Measurements from ENCODE around the gene AP3D1. TPM values are rescaled to one million over a fixed set of nuclear protein-coding genes. Genes with fewer than 3 reads are reported as not detected.

AP3D1 gene
- total and polyA plus RNA-seq, 11 donors = 63.1 to 124 (median 103) TPM

- peak overlapping the region in 2 of 12 donors; percentile 12 to 97 for H3K27ac ChIP-seq
- H3K36me3 ChIP-seq = peaks cover 0 to 47% (median 37%) of the 10 kb centered on the region in 9 donors
- H3K27me3 ChIP-seq = no peaks in the 10 kb centered on the region
- peak in 1 of 5 donors; percentile 45 for DNase-seq
- intact Hi-C loops (cut with DNase I) = loop anchor here in 3 of 10 donors (2.0 to 5.0 kb wide), 3 partner anchors 49 to 54 kb away; partner anchors contain the start of gene AP3D1 (in 2 of the 3)
- H3K4me3 ChIP-seq = no peak overlapping the region
- ATAC-seq = no peak
- peaks cover 0 to 38% (median 27%) of the 10 kb centered on the region in 12 donors for H3K4me1 ChIP-seq
- H3K9me3 ChIP-seq = no peaks in the 10 kb centered on the region
- TF ChIP-seq POLR2A (IDR thresholded peaks at IDR 0.05) (no peak), CTCF (IDR thresholded peaks at IDR 0.05) (no peak)
- WGBS, 4 donors = 81 to 91% (median 85%) methylated on average over 9 to 23 of the region's 23 CpGs
Measured at GRCh38 chr19:2097886-2098327, 53.5 kb downstream of the AP3D1 start.

GRCh38 chr19:2097203-2097885, 54.0 kb downstream of the AP3D1 start:
- peaks cover 0 to 43% (median 33%) of the 10 kb centered on the region in 9 donors for H3K36me3 ChIP-seq
- DNase-seq (no peak), ATAC-seq (no peak)
- WGBS, 4 donors = 15 to 34% (median 32%) methylated on average over 22 to 30 of the region's 30 CpGs
- peak overlapping the region in 9 of 12 donors; percentile 17 to 97 (median 56) for H3K27ac ChIP-seq
- peak overlapping the region in 11 of 12 donors; percentile 35 to 94 (median 67) for H3K4me3 ChIP-seq
- no peaks in the 10 kb centered on the region for H3K27me3 ChIP-seq
- intact Hi-C loops (cut with DNase I) = loop anchor here in 3 of 10 donors (2.0 to 5.0 kb wide), 3 partner anchors 50 to 55 kb away; partner anchors contain the start of gene AP3D1 (in 2 of the 3)
- H3K4me1 ChIP-seq = peaks cover 0 to 44% (median 27%) of the 10 kb centered on the region in 12 donors
- TF ChIP-seq CTCF (IDR thresholded peaks at IDR 0.05) (no peak), POLR2A (IDR thresholded peaks at IDR 0.05) (no peak)
- no peaks in the 10 kb centered on the region for H3K9me3 ChIP-seq

GRCh38 chr19:2096480-2097202, 54.7 kb downstream of the AP3D1 start, which contains the start of gene IZUMO4:
Gene IZUMO4 (plus strand): TSS chr19:2096915. CDS start chr19:2096946, 31 bp downstream.
- Histone ChIP-seq H3K27ac (peak within 1 kb of the TSS; percentile 89 to 99 (median 92)), H3K36me3 (peaks cover 0 to 36% (median 26%) of the 10 kb centered on the region in 9 donors), H3K4me3 (peak within 1 kb of the TSS; percentile 32 to 94 (median 72)), H3K27me3 (no peaks in the 10 kb centered on the region), H3K4me1 (peaks cover 0 to 51% (median 29%) of the 10 kb centered on the region in 12 donors), H3K9me3 (no peaks in the 10 kb centered on the region)
- ATAC-seq (peak; percentile 82 to 90 (median 86)), DNase-seq (peak; percentile 99 to 100 (median 99))
- 0 to 1% (median 1%) methylated on average over 18 to 70 of the region's 70 CpGs for WGBS, 4 donors
- TF ChIP-seq POLR2A (IDR thresholded peaks at IDR 0.05) = no peak
- peak in 10 of 12 donors; percentile 15 to 67 (median 43) for TF ChIP-seq CTCF (IDR thresholded peaks at IDR 0.05)
- intact Hi-C loops (cut with DNase I) = loop anchor here in 3 of 10 donors (2.0 to 5.0 kb wide), 3 partner anchors 51 to 56 kb away; partner anchors contain the start of gene AP3D1 (in 2 of the 3)
